Nephron progenitor cell (in vitro differentiated cells): Measurements from ENCODE around the gene CHAF1B.

Experiments
- DNase-seq: peaks from one replicate; pipeline ENCODE4 v3.0.0; 2021
- H3K27ac Mint-ChIP-seq: 2 replicates; pipeline ENCODE4 v1.8.0; 2021; ENCODE audit warnings: mild to moderate bottlenecking, moderate library complexity, mixed read lengths
- H3K27me3 Mint-ChIP-seq: 2 replicates; pipeline ENCODE4 v1.8.0; 2021; ENCODE audit warnings: mild to moderate bottlenecking, low read depth, mixed read lengths; ENCODE audit not compliant: poor library complexity
- H3K36me3 Mint-ChIP-seq: 2 replicates; pipeline ENCODE4 v1.8.0; 2021; ENCODE audit warnings: low read depth, mixed read lengths
- H3K4me1 Mint-ChIP-seq: 2 replicates; pipeline ENCODE4 v1.8.0; 2021; ENCODE audit warnings: mixed read lengths
- H3K4me3 Mint-ChIP-seq: 2 replicates; pipeline ENCODE4 v1.8.0; 2021; ENCODE audit warnings: mild to moderate bottlenecking, moderate library complexity, mixed read lengths
- H3K9me3 Mint-ChIP-seq: 2 replicates; pipeline ENCODE4 v1.8.0; 2021; ENCODE audit warnings: mild to moderate bottlenecking, moderate library complexity, mixed read lengths
- CTCF ChIP-seq: fragments of 200-600 bp; sonication (generic); IDR thresholded peaks from 2 replicates; pipeline ENCODE4 v1.5.0; 2021; ENCODE audit warnings: antibody characterized with exemption

Gene CHAF1B

GRCh38 chr21:36402339-36402738, 17.1 kb downstream of the CHAF1B start:
- no peak for TF ChIP-seq CTCF
- Mint-ChIP-seq H3K4me3 (no peak overlapping the region), H3K36me3 (peaks cover 61% of the 10 kb centered on the region), H3K9me3 (no peaks in the 10 kb centered on the region), H3K27me3 (no peaks in the 10 kb centered on the region), H3K27ac (no peak overlapping the region), H3K4me1 (no peaks in the 10 kb centered on the region)
- DNase-seq, result no peak

GRCh38 chr21:36403713-36404112, 18.5 kb downstream of the CHAF1B start:
- no peak for TF ChIP-seq CTCF
- DNase-seq, result no peak
- Mint-ChIP-seq H3K27ac (peak overlapping the region; percentile 50), H3K4me3 (no peak overlapping the region), H3K4me1 (no peaks in the 10 kb centered on the region), H3K9me3 (no peaks in the 10 kb centered on the region), H3K27me3 (peaks cover 3% of the 10 kb centered on the region), H3K36me3 (peaks cover 68% of the 10 kb centered on the region)

- no peak for DNase-seq
- Mint-ChIP-seq H3K9me3 (no peaks in the 10 kb centered on the region), H3K27ac (peak overlapping the region; percentile 13), H3K4me1 (no peaks in the 10 kb centered on the region), H3K4me3 (no peak overlapping the region), H3K36me3 (peaks cover 70% of the 10 kb centered on the region), H3K27me3 (peaks cover 3% of the 10 kb centered on the region)
- TF ChIP-seq CTCF, result no peak
Observed at GRCh38 chr21:36408568-36408967, 23.4 kb downstream of the CHAF1B start.

GRCh38 chr21:36411301-36411700, 26.1 kb downstream of the CHAF1B start:
- Mint-ChIP-seq H3K9me3 (no peaks in the 10 kb centered on the region), H3K4me1 (no peaks in the 10 kb centered on the region), H3K27ac (peak overlapping the region; percentile 39), H3K36me3 (peaks cover 65% of the 10 kb centered on the region), H3K27me3 (peaks cover 3% of the 10 kb centered on the region), H3K4me3 (no peak overlapping the region)
- DNase-seq, result no peak
- no peak for TF ChIP-seq CTCF

GRCh38 chr21:36412916-36413315, 27.7 kb downstream of the CHAF1B start:
- Mint-ChIP-seq H3K27me3 (peaks cover 3% of the 10 kb centered on the region), H3K27ac (peak overlapping the region; percentile 44), H3K4me1 (no peaks in the 10 kb centered on the region), H3K4me3 (no peak overlapping the region), H3K9me3 (no peaks in the 10 kb centered on the region), H3K36me3 (peaks cover 57% of the 10 kb centered on the region)
- no peak for DNase-seq
- no peak for TF ChIP-seq CTCF

GRCh38 chr21:36415375-36415774, 30.2 kb downstream of the CHAF1B start:
- Mint-ChIP-seq H3K4me3 (no peak overlapping the region), H3K9me3 (no peaks in the 10 kb centered on the region), H3K27me3 (no peaks in the 10 kb centered on the region), H3K27ac (no peak overlapping the region), H3K4me1 (peaks cover 4% of the 10 kb centered on the region), H3K36me3 (peaks cover 36% of the 10 kb centered on the region)
- no peak for TF ChIP-seq CTCF
- DNase-seq, result no peak
